Motor neuron (in vitro differentiated cells): ENCODE data around the gene DUSP8. TPM values are rescaled to one million over a fixed set of nuclear protein-coding genes. Genes with fewer than 3 reads are reported as not detected.

Experiments used
- ATAC-seq, 8 experiments: fragments of 200-7000 bp; cut with Tn5 transposase; replicated peaks in 6 of 8; 2 replicates each; pipeline ENCODE4 v1.8.0; 2021; ENCODE audit warnings: mild to moderate bottlenecking in 8 of 8, moderate library complexity in 8 of 8
- H3K27ac ChIP-seq, 2 donors: fragments of 250-450 bp; sonication (Bioruptor Pico); 2 replicates each; pipeline ENCODE4 v1.9.0; 2021; ENCODE audit warnings: antibody characterized with exemption in 2 of 2, mild to moderate bottlenecking in 2 of 2, moderate library complexity in 1 of 2
- H3K4me1 ChIP-seq, 2 donors: fragments of 250-450 bp; sonication (Bioruptor Pico); replicated peaks in 1 of 2; 2 replicates each; pipeline ENCODE4 v1.6.1; 2021; ENCODE audit warnings: antibody characterized with exemption in 2 of 2, mild to moderate bottlenecking in 2 of 2, moderate library complexity in 1 of 2
- H3K4me3 ChIP-seq, 5 donors: fragments of 250-450 bp; sonication (Bioruptor Pico); 2 replicates each; pipeline ENCODE4 v1.9.0; 2021; ENCODE audit warnings: antibody characterized with exemption in 5 of 5, mild to moderate bottlenecking in 5 of 5, moderate library complexity in 4 of 5
- WGBS, 10 experiments: fragments of 450-650 bp; shearing (Covaris generic); methylation state at CpG; one replicate each; pipeline ENCODE4 v1.0.0; 2022; 5-methylcytosine and 5-hydroxymethylcytosine counted together
- in situ Hi-C, 9 experiments: fragments of 400-800 bp; cut with MboI; loops; one replicate each; pipeline ENCODE4 v1.15.0; 2021; ENCODE audit warnings: low sequenced_read_pairs in 9 of 9, low pct_unique_long_range_greater_than_20kb in 2 of 9; ENCODE audit not compliant: unreplicated experiment in 9 of 9
- total RNA-seq, 8 experiments: library from RNA; unstranded; fragments of 300-600 nt; gene quantifications; 2 replicates each; pipeline versions ENCODE4 v1.2.3 to v1.2.4, GENCODE V29; 2022

The DUSP8 gene
- total RNA-seq, 8 experiments from 2014 or later: 0.87 to 17.2 (median 7.9) TPM

GRCh38 chr11:1526785-1527184, 45.3 kb downstream of the DUSP8 start:
- Histone ChIP-seq H3K27ac (no peak overlapping the region), H3K4me1 (peaks cover 4 to 6% of the 10 kb centered on the region in 2 donors), H3K4me3 (no peak overlapping the region)
- ATAC-seq: no peak
- 100% methylated on average over 1 to 3 of the region's 15 CpGs; no CpG with 5 or more reads in 7 of the 10 experiments for WGBS, 10 experiments
- in situ Hi-C loops: no loop called here

GRCh38 chr11:1523779-1524178, 48.3 kb downstream of the DUSP8 start:
- Histone ChIP-seq H3K4me1 (no peaks in the 10 kb centered on the region), H3K4me3 (no peak overlapping the region), H3K27ac (no peak overlapping the region)
- no CpG with 5 or more reads among the region's 4 CpGs for WGBS, 10 experiments
- in situ Hi-C loops: loop anchor here in 5 of 9 experiments (25.0 kb wide), 3 partner anchors 211 to 311 kb away; partner anchors contain the start of genes MUC5B (in 4 of the 5) and TOLLIP (in 1 of the 5)
- ATAC-seq: no peak

- whole genome bisulfite sequencing, 10 experiments: 71 to 100% (median 79%) methylated on average over 1 to 6 of the region's 6 CpGs; no CpG with 5 or more reads in 3 of the 10 experiments
- ATAC-seq: no peak
- in situ Hi-C loops: loop anchor here in 5 of 9 experiments (25.0 kb wide), 3 partner anchors 211 to 311 kb away; partner anchors contain the start of genes MUC5B (in 4 of the 5) and TOLLIP (in 1 of the 5)
Observed at GRCh38 chr11:1523077-1523476, 49.0 kb downstream of the DUSP8 start.

DNA sequence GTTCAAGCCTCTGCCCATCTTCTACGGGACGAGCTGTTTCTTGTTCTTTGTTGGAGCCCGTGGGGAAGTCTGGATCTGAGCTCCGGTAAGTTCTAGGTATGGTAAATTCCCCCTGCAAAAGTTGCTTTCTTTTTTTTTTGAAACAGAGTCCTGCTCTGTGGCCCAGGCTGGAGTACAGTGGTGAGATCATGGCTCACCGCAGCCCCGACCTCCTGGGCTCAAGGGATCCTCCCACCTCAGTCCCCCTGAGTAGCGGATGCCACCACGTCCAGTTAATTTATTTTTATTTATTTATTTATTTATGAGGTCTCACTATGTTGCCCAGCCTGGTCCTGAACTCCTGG, 50.0 kb downstream of the DUSP8 start:
- WGBS, 10 experiments: 80 to 100% (median 85%) methylated on average over 1 to 7 of the region's 8 CpGs; no CpG with 5 or more reads in 4 of the 10 experiments
- in situ Hi-C loops: loop anchor here in 5 of 9 experiments (25.0 kb wide), 3 partner anchors 210 to 310 kb away; partner anchors contain the start of genes MUC5B (in 4 of the 5) and TOLLIP (in 1 of the 5)
- no peak overlapping the region for H3K4me3 ChIP-seq
- no peak for ATAC-seq
- H3K4me1 ChIP-seq: no peaks in the 10 kb centered on the region
- no peak overlapping the region for H3K27ac ChIP-seq

More at GRCh38 chr11:1523077-1523476, 49.0 kb downstream of the DUSP8 start:
- no peak overlapping the region for H3K4me3 ChIP-seq
- H3K27ac ChIP-seq: no peak overlapping the region
- H3K4me1 ChIP-seq: no peaks in the 10 kb centered on the region

GRCh38 chr11:1521382-1522080, 50.5 kb downstream of the DUSP8 start:
- no peak overlapping the region for H3K4me3 ChIP-seq
- H3K4me1 ChIP-seq: no peaks in the 10 kb centered on the region
- in situ Hi-C loops: loop anchor here in 5 of 9 experiments (25.0 kb wide), 3 partner anchors 209 to 309 kb away; partner anchors contain the start of genes MUC5B (in 4 of the 5) and TOLLIP (in 1 of the 5)
- no peak for ATAC-seq
- 38 to 96% (median 90%) methylated on average over 2 to 11 of the region's 21 CpGs for WGBS, 10 experiments
- H3K27ac ChIP-seq: no peak overlapping the region

DNA sequence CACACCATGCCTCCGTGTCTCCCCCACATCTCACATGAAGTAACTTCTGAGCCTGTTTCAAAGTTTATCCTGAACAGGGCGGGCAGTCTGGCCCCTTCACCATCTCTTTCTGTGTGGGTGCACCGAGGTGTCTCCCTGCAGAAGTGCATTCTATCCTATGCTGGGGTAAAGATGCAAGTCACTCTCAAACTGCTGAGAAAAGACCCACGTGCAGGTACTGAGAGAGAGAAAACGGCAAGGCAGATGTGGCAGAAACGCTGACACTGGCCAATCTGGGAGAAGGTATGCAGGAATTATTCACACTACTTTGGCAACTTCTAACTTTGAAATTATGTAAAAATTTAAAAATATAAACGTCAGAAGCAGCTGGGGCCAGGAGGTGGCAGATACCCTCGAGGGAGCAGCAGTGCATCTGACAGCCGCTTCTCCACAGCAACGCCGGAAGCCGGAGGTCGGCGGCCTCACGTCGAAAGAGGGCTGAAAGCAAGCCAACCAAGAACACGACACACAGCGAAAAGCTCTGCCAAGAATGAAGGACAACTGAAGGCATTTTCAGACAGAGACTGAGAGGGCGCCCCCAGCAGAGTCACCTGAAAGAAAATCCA, 51.3 kb downstream of the DUSP8 start:
- in situ Hi-C loops: loop anchor here in 5 of 9 experiments (25.0 kb wide), 3 partner anchors 208 to 308 kb away; partner anchors contain the start of genes MUC5B (in 4 of the 5) and TOLLIP (in 1 of the 5)
- H3K27ac ChIP-seq: no peak overlapping the region
- no peak overlapping the region for H3K4me3 ChIP-seq
- ATAC-seq: peak in 1 of 8 experiments; percentile 95
- H3K4me1 ChIP-seq: no peaks in the 10 kb centered on the region
- WGBS, 10 experiments: 40 to 80% (median 50%) methylated on average over 2 to 16 of the region's 19 CpGs; no CpG with 5 or more reads in 1 of the 10 experiments

DNA sequence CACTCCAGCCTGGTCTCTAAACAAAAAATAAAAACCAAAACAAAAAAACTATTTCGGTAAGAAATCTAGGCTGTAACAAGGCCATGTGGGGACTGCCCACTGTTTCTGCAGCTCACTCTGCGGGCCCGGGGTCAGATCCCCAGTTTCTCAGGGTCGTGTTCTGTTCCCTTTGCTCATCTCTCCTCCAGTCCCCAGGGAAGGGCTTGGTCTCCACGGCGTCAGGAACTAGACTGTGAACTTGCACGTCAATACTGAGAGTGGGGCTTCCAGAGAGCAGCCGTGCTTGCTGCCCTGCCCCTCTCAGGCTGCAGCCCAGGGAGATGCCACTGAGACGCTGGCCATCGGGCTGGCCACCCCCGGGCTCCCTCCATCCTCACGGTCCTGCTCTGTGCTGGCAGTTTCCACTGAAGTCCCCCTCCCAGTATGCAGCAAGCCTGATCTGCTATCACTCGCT, 51.8 kb downstream of the DUSP8 start:
- no peak overlapping the region for H3K4me3 ChIP-seq
- in situ Hi-C loops: loop anchor here in 5 of 9 experiments (25.0 kb wide), 3 partner anchors 208 to 308 kb away; partner anchors contain the start of genes MUC5B (in 4 of the 5) and TOLLIP (in 1 of the 5)
- ATAC-seq: peak in 1 of 8 experiments; percentile 8
- H3K27ac ChIP-seq: no peak overlapping the region
- WGBS, 10 experiments: 17 to 100% (median 96%) methylated on average over 1 to 3 of the region's 13 CpGs; no CpG with 5 or more reads in 3 of the 10 experiments
- peaks cover 2% of the 10 kb centered on the region in 2 donors for H3K4me1 ChIP-seq

DNA sequence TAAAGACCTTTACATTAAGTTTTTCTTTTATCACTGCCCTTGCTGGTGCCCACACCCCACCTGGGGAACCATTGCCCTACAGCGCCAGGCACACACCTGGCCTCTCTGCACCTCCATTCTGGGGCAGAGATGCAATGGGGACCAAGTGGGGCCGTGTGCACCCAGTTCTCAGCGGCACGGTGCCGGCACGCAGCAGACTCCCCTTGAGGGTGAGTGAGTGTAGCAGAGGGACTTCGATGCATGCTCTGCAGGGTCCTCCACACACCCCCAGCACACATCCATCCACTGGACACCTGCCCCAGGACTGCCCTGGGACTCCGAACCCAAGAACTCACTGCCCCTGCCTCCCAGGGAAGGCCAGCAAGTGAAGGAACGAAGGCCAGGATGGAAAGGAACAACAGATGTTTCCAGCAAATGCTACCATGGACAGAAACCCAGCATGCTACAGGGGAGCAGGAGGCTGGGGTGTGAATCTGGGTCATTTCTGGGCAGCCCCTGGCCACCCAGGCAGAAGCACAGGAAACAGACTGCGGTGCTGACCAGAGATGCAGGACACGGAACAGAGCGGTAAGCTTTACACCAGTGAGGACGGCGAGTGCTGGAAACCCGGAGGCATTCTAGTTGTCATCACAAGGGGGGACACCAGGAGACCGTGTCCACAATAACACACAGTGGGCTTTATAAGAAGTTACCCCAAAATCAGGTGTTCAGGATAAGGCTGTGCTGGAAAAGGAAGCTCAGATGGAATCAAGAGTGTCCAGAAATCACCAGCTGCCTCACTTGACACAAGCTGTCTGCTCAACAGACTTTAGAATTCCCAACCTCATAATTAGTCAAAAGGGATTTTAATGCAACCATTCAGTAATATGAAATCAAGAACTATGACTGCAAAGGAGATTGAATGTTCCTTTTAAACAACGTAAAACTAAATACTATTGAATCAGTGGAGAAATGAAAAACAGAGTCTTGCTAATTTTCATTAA, 52.8 kb downstream of the DUSP8 start:
- H3K4me1 ChIP-seq: peaks cover 3 to 6% of the 10 kb centered on the region in 2 donors
- no peak overlapping the region for H3K27ac ChIP-seq
- WGBS, 10 experiments: 84 to 100% (median 92%) methylated on average over 1 to 10 of the region's 17 CpGs; no CpG with 5 or more reads in 2 of the 10 experiments
- in situ Hi-C loops: loop anchor here in 5 of 9 experiments (25.0 kb wide), 3 partner anchors 207 to 307 kb away; partner anchors contain the start of genes MUC5B (in 4 of the 5) and TOLLIP (in 1 of the 5)
- ATAC-seq: no peak
- H3K4me3 ChIP-seq: no peak overlapping the region

DNA sequence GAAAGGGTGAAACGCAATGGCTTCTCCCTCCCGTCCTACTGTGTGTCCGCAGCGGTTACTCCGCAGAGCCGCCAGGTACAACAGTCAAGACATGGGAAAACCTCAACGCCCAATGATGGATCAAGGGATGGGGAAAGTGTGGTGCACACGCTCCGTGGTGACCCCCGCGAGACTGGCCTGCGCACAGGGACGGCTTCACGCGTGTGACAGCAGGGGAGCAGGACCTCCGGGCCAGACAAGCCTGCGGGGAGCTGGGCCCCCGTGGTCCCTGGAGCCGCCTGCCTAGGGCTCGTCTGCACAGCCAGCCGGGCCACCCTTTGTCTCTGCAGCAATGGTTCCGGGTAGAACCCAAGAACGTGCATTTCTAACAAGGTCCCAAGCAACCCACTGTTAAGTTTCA, 53.8 kb downstream of the DUSP8 start:
- H3K27ac ChIP-seq: no peak overlapping the region
- ATAC-seq: no peak
- in situ Hi-C loops: loop anchor here in 5 of 9 experiments (25.0 kb wide), 3 partner anchors 206 to 306 kb away; partner anchors contain the start of genes MUC5B (in 4 of the 5) and TOLLIP (in 1 of the 5)
- no peak overlapping the region for H3K4me3 ChIP-seq
- H3K4me1 ChIP-seq: peaks cover 9 to 16% of the 10 kb centered on the region in 2 donors
- 60 to 100% (median 86%) methylated on average over 1 to 6 of the region's 23 CpGs; no CpG with 5 or more reads in 5 of the 10 experiments for WGBS, 10 experiments

DNA sequence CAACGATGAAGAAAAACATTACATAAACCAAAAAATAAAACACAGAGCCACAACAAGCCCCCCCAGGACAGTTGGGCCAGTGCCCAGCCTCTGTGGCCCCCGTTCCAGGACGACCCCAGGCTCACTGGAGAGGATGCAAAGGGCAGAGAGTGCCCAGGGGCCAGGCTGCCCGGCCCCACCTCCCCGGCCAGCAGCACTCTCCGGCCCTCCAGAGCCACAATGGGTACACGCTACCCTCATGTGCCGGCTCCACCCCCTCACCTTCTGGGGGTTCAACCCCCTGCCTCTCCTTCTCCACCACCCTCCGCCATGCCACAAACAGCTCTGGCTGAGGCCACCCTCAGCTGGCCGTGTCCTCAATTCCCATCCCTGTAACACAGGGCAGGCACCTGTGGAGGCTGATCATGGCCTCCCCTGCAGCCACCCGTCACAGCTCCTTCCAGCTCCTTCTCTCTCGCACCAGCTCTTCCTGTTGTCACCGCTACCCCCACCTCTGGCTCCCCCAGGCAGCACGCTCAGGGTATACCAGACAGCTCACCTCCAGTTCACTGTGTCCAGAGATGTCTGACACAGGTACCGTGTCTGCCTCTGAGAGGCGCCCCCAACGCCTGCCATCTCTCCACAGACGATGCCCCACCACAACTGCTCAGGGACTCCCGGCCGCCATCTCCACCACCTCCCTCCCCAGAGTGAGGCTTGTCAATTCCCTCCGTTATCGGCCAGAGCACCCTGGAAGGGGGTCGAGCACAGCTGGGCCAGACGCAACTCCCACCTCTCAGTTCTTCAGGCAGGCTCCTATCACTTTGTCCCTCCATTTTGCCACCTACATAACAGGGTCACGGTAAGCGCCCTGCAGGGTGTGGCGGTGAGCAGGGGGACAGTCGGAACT, 54.7 kb downstream of the DUSP8 start:
- in situ Hi-C loops: loop anchor here in 5 of 9 experiments (25.0 kb wide), 3 partner anchors 205 to 305 kb away; partner anchors contain the start of genes MUC5B (in 4 of the 5) and TOLLIP (in 1 of the 5)
- WGBS, 10 experiments: 0 to 89% (median 60%) methylated on average over 1 to 9 of the region's 28 CpGs; no CpG with 5 or more reads in 4 of the 10 experiments
- Histone ChIP-seq H3K27ac (no peak overlapping the region), H3K4me1 (peaks cover 13 to 20% of the 10 kb centered on the region in 2 donors), H3K4me3 (no peak overlapping the region)
- no peak for ATAC-seq
